ENCODE measurements around the gene PRPF31.

PRPF31 gene

DNA sequence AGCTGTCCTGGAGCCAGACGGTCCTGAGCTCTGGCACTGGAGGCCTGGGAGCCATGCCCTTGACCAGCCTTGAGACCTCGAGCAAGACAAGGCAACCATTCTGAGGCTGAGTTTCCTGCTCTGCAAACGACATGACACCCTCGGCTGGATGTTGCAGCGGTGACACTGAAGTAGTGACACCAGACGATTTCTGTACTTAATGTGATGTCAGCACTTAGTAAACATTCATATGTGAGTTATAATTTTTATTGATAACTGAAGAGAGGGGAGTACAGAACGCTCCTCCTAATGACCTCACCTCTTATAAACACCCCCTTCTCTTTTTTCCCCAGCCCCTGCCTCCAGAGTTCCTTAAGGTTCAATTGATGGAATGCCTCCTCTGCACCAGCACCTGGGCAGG lies 7.1 kb upstream of the PRPF31 start:
- no peak for DNase-seq (ENCODE audit: low spot score)

DNA sequence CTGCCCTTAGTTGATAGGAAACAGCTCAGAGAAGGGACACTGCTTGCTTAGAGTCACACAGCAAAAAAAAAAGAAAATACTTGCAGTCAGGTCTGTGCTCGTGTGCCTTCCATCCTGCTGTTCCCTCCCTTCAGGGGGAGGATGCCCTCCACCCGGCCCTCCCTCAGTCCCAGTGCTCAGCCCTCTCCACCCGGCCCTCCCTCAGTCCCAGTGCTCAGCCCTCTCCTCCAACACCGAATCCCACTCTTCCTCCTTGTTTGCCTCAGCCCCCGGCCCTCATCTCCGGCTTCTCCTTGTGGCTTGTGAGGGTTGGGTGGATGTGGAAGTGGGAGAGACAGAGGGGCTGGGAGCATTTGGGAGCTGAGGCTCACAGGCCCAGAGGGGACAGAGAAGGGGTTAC lies 5.9 kb upstream of the PRPF31 start:
- DNase-seq (ENCODE audit: low spot score): no peak

DNA sequence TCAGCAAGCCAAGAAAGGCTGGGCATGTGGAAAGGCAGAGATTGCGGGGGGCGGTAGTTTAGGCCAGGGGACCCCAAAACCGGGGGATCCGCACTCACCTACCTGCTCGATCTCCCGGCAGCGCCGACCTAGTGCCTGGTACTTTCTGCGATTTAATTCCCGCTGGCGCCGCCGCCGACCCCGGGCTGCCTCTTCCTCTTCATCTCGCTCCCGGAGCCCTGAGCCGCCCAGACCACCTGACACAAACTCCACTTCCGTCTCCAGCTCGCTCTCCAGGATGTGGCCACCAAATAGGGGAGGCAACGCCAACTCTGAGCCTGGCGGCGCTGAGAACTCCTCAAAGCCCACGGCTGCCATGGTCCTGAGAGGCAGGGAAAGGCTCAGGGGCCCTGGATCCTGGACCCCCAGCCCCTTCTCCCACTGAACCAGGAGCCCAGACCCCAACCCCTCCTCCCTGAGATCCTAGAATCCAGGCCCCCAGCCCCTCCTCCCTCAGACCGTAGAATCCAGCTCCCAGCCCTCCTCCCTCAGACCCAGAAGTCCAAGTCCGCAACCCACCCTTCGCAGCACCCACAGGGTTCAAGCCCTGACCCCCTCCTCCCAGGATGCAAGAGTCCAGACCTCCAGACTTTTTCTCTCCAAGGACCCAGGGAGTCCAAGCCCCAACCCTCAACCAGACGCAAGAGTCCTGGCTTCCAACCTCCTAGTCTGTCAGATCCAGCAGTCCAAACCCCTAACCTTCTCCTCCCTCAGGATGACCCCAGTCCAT lies 1.0 kb upstream of the PRPF31 start:
- DNase-seq (ENCODE audit: low spot score): peak; percentile 57

DNA sequence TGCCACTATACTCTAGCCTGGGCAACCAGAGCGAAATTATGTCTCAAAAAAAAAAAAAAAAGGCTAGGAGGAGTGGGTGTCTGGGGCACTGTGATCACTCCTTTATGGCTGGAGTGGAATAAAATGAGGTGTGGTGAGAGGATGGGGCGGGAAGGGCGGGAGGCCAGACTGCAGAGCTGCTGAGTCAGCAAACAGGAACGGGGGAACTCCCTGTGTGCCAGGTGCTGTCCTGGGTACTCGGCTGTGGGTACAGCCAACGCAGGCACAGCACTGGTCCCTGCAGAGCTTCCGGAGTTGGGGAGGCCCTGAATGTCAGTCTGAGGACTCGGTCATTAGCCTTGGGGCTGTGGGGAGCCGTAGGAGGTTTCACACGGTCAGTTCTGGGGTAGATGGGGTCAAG lies 5.7 kb downstream of the PRPF31 start:
- no peak for DNase-seq (ENCODE audit: low spot score)

DNA sequence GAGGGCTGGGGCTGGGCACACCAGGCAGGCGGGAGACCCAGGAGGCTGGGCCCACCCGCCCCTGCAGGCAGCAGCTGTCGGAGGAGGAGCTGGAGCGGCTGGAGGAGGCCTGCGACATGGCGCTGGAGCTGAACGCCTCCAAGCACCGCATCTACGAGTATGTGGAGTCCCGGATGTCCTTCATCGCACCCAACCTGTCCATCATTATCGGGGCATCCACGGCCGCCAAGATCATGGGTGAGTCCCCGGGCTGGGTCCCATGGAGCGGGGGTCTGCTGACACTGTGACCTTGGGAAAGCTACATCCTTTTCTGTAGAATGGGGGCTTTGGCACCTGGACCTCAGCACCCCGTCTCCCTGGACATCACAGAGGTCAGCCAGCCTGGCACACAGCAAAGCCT lies 8.1 kb downstream of the PRPF31 start:
- DNase-seq (ENCODE audit: low spot score): no peak

DNA sequence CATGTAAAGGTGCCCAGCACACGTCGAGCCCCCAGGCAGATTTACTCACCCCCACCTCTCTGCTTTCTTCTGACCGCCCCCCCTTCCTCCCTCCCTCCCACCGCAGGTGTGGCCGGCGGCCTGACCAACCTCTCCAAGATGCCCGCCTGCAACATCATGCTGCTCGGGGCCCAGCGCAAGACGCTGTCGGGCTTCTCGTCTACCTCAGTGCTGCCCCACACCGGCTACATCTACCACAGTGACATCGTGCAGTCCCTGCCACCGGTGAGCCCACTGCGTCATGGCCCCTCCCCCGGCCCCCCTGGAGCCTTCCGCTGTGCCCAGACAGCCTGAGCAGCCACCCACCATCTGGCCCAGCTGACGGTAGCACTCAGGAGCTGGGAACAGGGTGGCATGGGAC lies 8.8 kb downstream of the PRPF31 start:
- no peak for DNase-seq (ENCODE audit: low spot score)

DNA sequence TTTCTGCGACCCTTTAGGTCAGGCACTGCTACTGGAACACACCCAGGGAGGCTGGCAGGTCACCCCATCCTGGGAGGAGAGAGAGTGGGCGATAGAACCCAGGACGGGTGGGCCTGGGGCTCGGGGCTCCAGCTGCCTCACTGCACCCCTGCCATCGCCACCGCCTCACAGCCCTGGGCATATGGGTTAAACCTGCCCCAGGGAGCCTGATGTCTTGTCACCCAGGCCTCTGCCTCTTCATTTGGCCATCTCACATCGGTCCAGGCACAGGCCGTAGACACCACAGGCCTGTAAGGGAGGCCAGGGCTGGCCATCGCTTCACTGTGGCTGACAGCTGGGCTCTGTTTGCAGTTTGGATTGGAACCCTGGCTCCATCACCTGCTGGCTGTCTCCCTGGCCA lies 10.2 kb downstream of the PRPF31 start:
- DNase-seq (ENCODE audit: low spot score): no peak

DNA sequence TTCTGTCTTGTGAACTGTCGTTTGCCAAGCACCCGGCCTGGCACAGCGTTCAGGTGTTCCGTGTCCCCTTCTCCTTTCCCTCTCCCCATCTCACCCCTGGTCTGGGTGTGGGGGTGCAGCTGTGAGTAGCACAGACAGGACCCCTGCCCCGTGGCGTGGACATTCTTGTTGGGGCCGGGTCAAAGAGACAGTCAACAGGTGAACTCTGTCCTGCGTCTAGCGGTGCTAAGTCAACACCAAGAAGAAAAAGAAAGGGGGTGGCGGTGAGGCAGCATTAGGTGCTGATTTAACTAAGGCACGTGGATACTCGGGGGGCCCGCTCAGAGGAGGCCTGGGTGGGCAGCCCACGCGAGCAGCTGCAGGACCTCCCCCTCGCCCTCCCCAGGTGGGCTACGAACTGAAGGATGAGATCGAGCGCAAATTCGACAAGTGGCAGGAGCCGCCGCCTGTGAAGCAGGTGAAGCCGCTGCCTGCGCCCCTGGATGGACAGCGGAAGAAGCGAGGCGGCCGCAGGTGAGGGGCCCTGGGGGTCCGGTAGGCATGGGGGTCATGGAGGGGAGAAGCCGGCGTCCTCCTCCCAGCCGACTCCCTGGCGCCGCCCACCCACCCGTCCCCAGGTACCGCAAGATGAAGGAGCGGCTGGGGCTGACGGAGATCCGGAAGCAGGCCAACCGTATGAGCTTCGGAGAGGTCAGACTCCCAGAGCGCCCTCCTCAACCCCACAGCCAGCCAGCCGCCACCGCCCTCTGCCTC lies 12.3 kb downstream of the PRPF31 start:
- DNase-seq (ENCODE audit: low spot score): no peak

DNA sequence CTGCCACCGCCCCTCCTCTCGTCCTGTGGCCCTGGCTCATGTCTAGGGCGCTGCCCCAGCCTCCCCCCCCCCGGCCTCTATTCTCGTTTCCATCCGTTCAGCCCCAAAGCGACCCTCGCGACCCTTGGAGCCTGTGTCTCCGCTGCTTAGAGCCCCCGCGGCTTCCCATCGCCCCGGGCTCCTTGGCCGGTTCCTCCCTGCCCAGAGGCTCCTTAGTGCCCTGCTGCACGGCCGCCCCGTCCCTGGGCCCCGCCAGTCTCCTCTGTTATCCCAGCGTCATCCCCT lies 12.8 kb downstream of the PRPF31 start:
- DNase-seq (ENCODE audit: low spot score): no peak

DNA sequence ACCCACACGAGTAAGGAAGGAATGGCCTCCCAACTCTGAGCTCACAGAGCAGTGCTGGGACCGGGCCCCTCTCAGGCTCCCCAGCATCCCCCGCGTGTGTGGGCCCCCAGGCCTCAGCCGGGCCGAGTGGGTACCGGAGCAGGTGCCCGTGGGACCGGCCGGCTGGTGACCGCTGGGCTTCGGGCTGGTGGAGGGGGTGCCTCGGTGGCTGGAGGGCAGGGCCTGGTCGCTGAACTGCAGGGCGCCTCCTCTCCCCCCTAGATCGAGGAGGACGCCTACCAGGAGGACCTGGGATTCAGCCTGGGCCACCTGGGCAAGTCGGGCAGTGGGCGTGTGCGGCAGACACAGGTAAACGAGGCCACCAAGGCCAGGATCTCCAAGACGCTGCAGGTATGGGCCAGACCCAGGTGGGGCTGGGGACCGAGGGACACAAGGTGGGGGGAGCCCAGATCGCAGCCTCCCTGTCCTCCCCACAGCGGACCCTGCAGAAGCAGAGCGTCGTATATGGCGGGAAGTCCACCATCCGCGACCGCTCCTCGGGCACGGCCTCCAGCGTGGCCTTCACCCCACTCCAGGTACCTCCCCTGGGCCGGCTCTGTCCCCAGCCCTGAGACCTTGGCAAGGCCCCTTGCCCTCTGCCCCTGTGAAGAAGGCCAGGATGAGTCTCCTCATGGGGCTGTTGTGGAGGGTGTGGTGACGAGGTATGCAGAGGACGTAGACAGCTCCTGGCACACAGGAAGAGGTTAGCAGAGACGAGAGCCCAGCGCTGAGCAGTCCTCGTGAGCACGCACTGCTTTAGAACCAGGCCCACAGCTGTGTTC lies 13.5 kb downstream of the PRPF31 start:
- DNase-seq (ENCODE audit: low spot score): no peak

DNA sequence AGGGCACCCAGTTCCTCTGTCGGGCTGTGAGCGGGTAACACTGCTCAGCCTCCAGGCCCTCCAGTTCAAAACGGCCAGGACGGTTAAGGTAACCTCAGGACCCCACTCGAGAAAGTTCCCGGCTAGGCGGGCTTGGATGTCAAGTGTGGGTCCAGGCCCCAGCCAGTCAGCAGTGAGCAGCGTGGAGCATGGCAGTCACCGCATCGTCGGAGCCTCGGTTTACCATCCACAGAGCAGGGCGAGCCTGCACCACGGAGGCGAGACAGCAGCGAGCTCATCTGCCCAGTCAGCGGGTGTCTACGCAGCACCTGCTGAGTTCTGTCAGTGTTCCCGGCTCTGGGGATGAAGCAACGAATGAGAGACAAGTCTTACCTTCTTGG lies 14.1 kb downstream of the PRPF31 start:
- DNase-seq (ENCODE audit: low spot score): no peak

DNA sequence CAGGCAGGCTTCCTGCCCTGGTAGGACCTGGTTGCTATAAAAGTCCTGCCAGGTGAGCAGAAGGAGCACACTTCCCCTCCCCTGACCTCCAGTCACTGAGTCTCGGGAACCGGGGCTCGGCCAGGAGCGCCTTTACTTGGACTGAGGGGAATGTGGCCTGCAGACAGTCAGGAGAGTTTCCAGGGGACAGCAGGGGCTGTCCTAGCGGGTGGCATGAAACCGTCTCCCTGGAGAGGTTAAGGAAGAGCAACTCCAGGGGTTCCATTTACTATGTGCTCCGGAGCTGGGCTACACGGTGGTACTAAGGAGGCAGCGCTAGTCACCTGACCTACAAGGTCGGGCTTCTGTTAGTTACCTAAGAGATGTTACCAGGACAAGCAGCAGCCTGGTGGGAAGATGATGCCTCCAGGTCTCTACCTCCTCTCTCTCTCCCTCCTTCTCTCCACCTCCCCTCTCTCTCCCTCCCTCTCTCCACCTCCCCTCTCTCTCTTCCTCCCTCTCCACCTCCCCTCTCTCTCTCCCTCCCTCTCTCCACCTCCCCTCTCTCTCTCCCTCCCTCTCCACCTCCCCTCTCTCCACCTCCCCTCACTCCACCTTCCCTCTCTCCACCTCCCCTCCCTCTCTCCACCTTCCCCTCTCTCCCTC lies 17.9 kb downstream of the PRPF31 start:
- DNase-seq (ENCODE audit: low spot score): peak; percentile 21

DNA sequence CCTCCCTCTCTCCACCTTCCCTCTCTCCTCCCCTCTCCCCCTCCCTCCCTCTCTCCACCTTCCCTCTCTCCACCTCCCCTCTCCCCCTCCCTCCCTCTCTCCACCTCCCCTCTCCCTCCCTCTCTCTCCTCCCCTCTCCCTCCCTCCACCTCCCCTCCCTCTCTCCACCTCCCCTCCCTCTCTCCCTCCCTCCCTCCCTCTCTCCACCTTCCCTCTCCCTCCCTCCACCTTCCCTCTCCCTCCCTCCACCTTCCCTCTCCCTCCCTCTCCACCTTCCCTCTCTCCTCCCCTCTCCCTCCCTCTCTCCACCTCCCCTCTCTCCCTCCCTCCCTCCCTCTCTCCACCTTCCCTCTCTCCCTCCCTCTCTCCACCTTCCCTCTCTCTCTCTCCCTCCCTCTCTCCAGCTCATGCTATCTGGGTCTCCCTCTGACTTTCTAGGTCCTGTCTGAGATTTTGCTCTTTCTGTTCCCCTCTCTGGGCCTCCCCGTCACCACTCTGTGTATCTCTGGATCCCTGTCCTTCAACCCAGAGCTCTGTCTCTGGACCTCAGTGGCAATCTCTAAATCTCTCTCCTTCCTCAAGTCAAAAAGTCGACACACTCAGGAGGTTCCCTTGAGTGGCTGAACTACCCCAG lies 18.5 kb downstream of the PRPF31 start:
- DNase-seq (ENCODE audit: low spot score): no peak

DNA sequence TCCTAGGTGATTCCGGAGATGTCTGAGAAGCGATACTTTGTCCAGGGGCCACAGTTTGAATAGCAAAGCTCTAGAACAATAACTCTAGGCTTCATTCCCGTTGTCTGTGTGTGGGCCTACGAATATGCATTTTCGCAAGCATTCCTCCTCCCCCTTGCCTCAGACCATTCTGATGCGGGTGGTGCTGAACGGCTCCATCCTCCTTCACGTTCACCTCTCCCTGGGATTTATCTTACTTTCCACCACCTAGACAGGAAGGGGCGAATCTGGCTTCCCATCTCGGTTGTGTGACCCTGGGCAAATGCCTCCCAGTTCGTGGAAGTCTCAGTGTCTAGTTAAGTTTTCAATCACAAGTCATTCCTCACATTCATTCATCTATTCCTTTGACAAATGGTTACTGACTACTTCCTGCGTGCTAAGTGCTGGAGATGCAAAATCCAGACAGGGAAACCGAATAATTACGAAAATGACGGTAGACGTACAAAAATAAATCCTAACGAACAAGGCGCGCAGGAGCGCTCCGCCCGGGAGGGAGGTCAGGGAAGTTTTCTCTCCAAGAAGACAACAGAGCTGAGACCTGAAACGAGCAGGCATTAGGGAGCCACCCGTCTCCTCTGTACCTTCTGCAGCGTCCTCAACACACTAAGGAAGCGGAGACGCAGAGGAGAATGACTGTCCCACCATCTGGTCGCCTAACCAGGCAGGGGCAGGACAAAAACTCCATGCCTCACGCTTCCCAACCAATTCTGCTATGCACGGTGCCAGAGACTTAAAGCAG lies 20.7 kb downstream of the PRPF31 start:
- DNase-seq (ENCODE audit: low spot score): no peak

DNA sequence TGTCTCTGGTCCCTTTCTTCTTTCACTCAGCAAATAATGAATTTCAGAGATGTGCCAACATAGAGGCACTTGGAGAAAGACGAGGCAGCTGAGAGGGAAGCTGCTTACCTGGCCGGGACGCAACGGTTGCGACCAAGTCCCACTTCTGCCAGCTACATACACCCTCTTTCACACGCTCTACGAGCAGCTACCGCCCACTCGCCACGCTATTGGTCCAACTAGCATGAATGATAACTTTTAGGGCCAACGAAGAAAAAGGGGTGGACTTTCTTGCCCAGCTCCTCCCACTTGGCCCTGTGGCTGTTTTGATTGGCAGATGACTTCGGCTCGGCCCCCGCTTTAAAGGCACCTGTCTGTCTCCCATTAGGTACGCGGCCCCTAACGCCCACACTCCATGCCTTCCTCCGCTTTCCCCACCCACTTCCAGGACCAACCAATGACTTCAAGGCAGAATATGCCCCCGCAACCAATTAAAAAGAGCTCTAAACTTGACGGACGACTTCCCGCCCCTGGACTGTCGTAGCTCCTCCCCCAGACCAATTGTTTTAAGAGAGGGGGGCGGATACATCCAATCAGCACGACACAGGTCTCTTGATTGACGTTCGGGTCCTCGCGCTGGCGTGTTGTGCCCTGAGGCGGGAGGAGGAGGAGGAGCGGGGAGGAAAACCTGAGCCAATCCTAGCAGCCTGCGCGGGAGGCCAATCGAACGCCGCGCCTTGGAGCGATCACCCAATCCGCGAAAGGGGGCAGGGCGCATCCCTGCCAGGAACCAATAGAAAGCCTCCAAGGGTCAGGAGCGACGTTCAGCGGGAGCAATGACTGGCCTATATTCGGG lies 21.5 kb downstream of the PRPF31 start:
- peak; percentile 100 for DNase-seq (ENCODE audit: low spot score)

DNA sequence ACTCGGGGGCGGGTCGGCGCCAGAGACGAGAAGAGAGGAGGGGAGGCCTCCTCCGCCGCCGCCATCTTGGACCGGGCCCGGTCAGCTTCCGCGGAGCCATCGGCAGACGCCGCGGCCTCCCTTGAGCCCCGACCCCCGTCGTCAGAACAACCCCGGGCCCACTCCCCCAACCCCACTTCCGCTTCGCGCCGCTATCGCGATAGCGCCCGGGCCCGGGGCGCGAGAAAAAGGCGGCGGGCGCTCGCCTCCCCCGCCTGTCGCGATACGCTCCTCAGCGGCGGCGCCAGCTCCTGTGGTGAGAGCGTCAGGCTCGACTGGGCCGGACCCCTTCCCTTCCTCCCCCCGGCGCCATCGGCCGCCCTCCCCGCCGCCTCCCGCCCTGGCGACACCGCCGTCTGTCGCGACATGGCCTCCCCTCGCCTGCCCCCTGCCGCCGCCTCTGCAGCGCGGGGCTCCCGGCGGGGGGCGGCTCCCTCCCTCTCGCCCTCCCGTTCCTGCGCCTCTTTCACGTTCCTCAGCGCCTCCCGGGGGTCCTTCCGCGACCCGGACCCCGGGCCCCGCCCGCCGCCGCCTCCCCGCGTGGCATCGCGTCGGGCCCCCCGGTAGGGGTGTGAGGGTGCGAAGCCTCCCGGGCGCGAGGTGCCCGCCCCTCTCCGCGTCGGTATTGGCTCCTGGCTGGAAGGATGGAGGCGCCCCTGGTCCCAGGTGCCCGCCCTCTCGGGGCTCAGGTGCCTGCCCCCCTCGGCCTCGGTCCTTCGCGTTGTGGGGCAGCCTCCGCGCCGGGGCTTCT lies 22.3 kb downstream of the PRPF31 start, which contains the start of gene CNOT3:
CNOT3 (plus strand) TSS at position 64 of the 790 bp plus-strand sequence. CDS start 5,217 bp downstream, outside the sequence.
- no peak for DNase-seq (ENCODE audit: low spot score)

DNA sequence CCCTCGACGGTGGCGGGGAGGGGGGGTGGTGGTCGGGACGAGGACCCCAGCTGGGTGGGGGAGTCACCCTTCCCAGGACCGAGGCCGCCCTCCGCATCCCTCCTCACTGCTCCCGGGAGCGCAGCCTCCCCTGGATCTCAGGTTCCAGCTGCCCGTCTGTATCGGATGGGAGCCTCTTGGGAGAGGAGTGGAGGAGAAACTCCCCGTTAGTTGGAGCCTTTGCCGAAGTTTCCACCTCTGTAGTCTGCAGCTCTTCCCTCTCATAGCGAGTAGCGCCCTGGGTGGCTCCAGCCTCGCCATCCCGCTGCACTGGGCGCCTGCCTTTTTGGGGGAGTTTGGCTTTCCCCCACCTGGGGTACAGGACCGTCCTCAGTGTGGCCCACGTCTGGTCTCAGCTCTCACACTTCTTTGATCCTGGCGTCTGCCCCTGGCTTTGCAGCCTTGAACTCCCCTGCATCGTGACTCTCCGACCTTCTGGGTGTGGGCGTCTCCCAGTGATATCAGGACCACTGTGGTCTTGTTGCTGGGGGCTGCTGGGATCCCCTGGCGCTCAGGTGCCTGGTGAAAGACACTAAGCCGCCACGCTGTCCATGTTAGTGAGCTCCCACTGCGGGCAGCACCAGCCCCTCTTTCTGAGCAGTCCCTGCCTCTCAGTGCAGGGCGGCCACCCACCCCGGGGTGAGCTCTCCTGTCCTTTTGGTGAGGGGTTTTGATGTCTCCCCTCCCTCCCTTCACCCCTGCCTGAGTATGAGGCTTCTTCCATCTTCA lies 23.1 kb downstream of the PRPF31 start:
- DNase-seq (ENCODE audit: low spot score): no peak

DNA sequence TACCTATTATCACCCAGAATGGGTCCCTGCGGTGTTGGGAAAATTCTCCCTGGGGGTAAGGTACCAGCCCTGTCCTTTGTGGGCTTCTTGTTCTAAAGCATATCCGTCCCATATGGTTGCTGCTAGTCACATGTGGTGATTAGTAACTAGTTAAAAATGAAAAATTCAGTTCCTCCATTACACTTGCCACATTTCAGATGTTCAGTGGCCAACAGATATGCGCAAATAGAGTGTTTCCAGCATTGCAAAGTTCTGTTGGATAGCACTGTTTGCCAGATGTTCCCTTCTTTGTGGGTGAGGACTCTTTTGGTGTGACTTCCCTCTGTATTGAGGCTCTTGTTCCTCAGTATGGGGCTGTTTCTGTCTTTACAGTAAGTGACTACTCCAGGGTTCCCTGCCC lies 25.8 kb downstream of the PRPF31 start:
- DNase-seq (ENCODE audit: low spot score): no peak
